MM.1S (cell line): Measurements from ENCODE around the gene HSP90B1.

Experiments used
- DNase-seq: peaks from one replicate; pipeline ENCODE4 v3.0.0-alpha.2; 2015
- H2AFZ ChIP-seq: fragments of 300-600 bp; sonication (generic); 2 replicates; pipeline ENCODE4 v1.6.0; 2016; ENCODE audit warnings: antibody characterized with exemption, low read length
- H3F3A ChIP-seq: fragments of 300-600 bp; sonication (generic); 2 replicates; pipeline ENCODE4 v1.6.1; 2016; ENCODE audit warnings: mild to moderate bottlenecking, antibody characterized with exemption, low read length, moderate library complexity, mixed read lengths; ENCODE audit not compliant: insufficient read depth
- H3K27ac ChIP-seq: fragments of 300-600 bp; sonication (generic); 2 replicates; pipeline ENCODE4 v1.5.1; 2016; ENCODE audit warnings: mild to moderate bottlenecking, low read length
- H3K27me3 ChIP-seq: fragments of 300-600 bp; sonication (generic); replicated peaks from 2 replicates; pipeline ENCODE4 v1.6.0; 2016; ENCODE audit warnings: low read length; ENCODE audit not compliant: insufficient read depth
- H3K36me3 ChIP-seq: fragments of 300-600 bp; sonication (generic); replicated peaks from 2 replicates; pipeline ENCODE4 v1.6.1; 2016; ENCODE audit warnings: mild to moderate bottlenecking, low read length, mixed read lengths; ENCODE audit not compliant: insufficient read depth
- H3K4me1 ChIP-seq: fragments of 300-600 bp; sonication (generic); 2 replicates; pipeline ENCODE4 v1.6.1; 2016; ENCODE audit warnings: low read length, mixed read lengths
- H3K4me2 ChIP-seq: fragments of 300-600 bp; sonication (generic); 2 replicates; pipeline ENCODE4 v1.6.0; 2016; ENCODE audit warnings: low read depth, low read length
- H3K4me3 ChIP-seq: fragments of 300-600 bp; sonication (generic); 2 replicates; pipeline ENCODE4 v1.5.1; 2016; ENCODE audit warnings: low read length, mixed read lengths
- H3K79me2 ChIP-seq: fragments of 300-600 bp; sonication (generic); 2 replicates; pipeline ENCODE4 v1.6.1; 2016; ENCODE audit warnings: mixed run types, low read length, mixed read lengths
- H3K9ac ChIP-seq: fragments of 300-600 bp; sonication (generic); 2 replicates; pipeline ENCODE4 v1.6.1; 2016; ENCODE audit warnings: low read length, mixed read lengths
- H3K9me2 ChIP-seq: fragments of 300-600 bp; sonication (generic); replicated peaks from 2 replicates; pipeline ENCODE4 v1.6.1; 2016; ENCODE audit warnings: mild to moderate bottlenecking, low read length, mixed read lengths; ENCODE audit not compliant: insufficient read depth
- H3K9me3 ChIP-seq: fragments of 300-600 bp; sonication (generic); replicated peaks from 2 replicates; pipeline ENCODE4 v1.6.1; 2016; ENCODE audit warnings: mild to moderate bottlenecking, low read length, mixed read lengths; ENCODE audit not compliant: insufficient read depth
- H4K20me1 ChIP-seq: fragments of 300-600 bp; sonication (generic); 2 replicates; pipeline ENCODE4 v1.6.1; 2016; ENCODE audit warnings: mild to moderate bottlenecking, low read length, moderate library complexity, mixed read lengths; ENCODE audit not compliant: insufficient read depth
- EZH2 ChIP-seq: fragments of 300-600 bp; sonication (generic); optimal IDR thresholded peaks from 2 replicates; pipeline ENCODE3; 2017; ENCODE audit warnings: low read depth, mild to moderate bottlenecking, antibody characterized with exemption, low read length, mixed read lengths
- EZH2phosphoT487 ChIP-seq: fragments of 300-600 bp; sonication (generic); IDR thresholded peaks from 2 replicates; pipeline ENCODE4 v1.6.1; 2018; ENCODE audit warnings: antibody characterized with exemption, low read length
- TF ChIP-seq, protein P1 (sequence below): fragments of 300-600 bp; sonication (generic); IDR thresholded peaks from 2 replicates; pipeline ENCODE4 v1.5.1; 2016; ENCODE audit warnings: antibody characterized with exemption, low read length, mixed read lengths

HSP90B1 gene

DNA sequence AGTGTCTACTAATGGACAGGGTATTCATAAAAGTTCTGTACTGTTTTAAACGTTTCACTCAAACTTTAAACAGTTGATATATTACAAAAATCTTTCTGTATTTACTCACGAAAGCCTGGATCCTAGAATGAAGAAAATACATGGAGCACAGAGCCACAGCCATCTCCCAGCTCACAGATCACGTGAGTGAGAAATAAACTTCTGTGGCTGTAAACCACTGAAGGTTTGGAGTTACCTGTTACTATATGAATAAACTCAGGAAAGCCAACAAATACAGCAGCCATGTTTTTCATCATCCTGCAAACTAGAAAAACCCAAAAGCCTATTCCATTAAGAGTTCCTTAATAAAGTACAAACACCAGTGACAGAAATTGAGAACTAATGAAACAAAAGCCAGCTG, 34.6 kb downstream of the HSP90B1 start:
- Histone ChIP-seq H2AFZ (peak overlapping the region; percentile 93), H3K4me3 (peak overlapping the region; percentile 98), H4K20me1 (no peaks in the 10 kb centered on the region), H3K9me2 (no peaks in the 10 kb centered on the region), H3K9ac (peak overlapping the region; percentile 95), H3K4me1 (peaks cover 17% of the 10 kb centered on the region), H3K27me3 (no peaks in the 10 kb centered on the region), H3F3A (peaks cover 4% of the 10 kb centered on the region), H3K9me3 (no peaks in the 10 kb centered on the region), H3K36me3 (peaks cover 6% of the 10 kb centered on the region; the same call in 1 of the 2 replicates), H3K4me2 (peak overlapping the region; percentile 89), H3K27ac (no peak overlapping the region), H3K79me2 (peaks cover 62% of the 10 kb centered on the region)
- no peak for DNase-seq
- TF ChIP-seq EZH2phosphoT487 (no peak), EZH2 (no peak)
- TF ChIP-seq, protein P1, sequence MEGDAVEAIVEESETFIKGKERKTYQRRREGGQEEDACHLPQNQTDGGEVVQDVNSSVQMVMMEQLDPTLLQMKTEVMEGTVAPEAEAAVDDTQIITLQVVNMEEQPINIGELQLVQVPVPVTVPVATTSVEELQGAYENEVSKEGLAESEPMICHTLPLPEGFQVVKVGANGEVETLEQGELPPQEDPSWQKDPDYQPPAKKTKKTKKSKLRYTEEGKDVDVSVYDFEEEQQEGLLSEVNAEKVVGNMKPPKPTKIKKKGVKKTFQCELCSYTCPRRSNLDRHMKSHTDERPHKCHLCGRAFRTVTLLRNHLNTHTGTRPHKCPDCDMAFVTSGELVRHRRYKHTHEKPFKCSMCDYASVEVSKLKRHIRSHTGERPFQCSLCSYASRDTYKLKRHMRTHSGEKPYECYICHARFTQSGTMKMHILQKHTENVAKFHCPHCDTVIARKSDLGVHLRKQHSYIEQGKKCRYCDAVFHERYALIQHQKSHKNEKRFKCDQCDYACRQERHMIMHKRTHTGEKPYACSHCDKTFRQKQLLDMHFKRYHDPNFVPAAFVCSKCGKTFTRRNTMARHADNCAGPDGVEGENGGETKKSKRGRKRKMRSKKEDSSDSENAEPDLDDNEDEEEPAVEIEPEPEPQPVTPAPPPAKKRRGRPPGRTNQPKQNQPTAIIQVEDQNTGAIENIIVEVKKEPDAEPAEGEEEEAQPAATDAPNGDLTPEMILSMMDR = no peak

DNA sequence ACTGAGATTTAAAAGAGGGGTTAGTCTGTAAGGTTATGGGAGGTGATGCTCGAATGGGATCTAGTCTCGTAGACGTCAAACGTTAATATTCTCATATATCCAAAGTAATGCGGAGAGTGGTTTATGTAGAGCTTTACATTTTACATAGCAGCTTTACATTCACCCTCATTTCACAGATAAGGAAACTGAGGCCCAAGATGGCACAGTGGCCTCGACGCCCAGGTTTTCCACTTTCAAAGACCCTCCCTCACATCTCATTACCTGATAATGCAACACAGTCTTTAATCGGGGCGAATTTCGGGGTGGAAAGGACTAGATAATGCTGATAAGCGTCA, 35.0 kb downstream of the HSP90B1 start:
- DNase-seq = no peak
- peak overlapping the region; percentile 98 for H3K4me3 ChIP-seq
- peak overlapping the region; percentile 93 for H2AFZ ChIP-seq
- H3K27me3 ChIP-seq = no peaks in the 10 kb centered on the region
- no peaks in the 10 kb centered on the region for H3K9me3 ChIP-seq
- peaks cover 4% of the 10 kb centered on the region for H3F3A ChIP-seq
- H4K20me1 ChIP-seq = no peaks in the 10 kb centered on the region
- peaks cover 6% of the 10 kb centered on the region; the same call in 1 of the 2 replicates for H3K36me3 ChIP-seq
- peak overlapping the region; percentile 95 for H3K9ac ChIP-seq
- peaks cover 66% of the 10 kb centered on the region for H3K79me2 ChIP-seq
- peak overlapping the region; percentile 81; the same call in 1 of the 2 replicates for H3K27ac ChIP-seq
- TF ChIP-seq EZH2 = no peak
- no peak for TF ChIP-seq EZH2phosphoT487
- TF ChIP-seq, protein P1 = no peak
- H3K4me1 ChIP-seq = peaks cover 17% of the 10 kb centered on the region
- no peaks in the 10 kb centered on the region for H3K9me2 ChIP-seq
- peak overlapping the region; percentile 89 for H3K4me2 ChIP-seq

DNA sequence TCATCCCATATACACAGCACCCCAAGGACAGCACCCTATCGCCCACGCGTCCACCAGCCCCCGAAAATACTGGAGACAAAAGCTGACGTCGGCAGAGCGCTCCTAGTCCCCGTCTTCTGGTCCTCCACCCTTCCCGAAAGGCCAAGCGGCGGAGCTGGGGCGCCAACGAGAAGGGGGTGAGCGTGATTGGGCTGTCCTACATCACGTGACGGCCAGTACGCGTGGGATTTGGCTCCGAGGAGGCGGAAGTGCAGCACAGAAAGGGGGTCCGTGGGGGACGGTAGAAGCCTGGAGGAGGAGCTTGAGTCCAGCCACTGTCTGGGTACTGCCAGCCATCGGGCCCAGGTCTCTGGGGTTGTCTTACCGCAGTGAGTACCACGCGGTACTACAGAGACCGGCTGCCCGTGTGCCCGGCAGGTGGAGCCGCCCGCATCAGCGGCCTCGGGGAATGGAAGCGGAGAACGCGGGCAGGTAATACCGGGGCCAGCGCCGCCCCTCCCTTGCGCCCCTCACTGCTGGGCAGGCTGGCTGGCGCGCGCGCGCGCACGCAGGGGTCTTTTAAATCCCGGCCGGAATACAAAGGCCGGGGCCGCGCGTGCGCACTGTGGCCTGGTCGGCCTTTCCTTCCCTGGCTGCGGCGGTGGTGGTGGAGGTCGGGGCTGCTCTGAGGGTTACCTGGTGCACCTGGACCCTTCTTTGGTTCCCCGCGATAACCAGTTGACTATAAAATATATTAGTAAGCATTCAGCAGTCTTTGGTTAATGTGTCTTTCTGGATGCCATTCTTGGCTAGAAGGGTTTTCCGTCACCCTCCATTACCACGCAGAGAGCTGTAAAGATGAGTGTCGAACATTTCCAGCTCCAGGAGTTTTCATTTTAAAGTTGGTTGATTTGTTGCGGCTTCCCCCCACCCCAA, 35.6 kb downstream of the HSP90B1 start, which contains the start of gene TDG:
TSS of gene TDG (plus strand) at position 283 of the 915 bp plus-strand sequence. CDS start at position 449, 166 bp downstream.
- H3K79me2 ChIP-seq = peaks cover 72% of the 10 kb centered on the region
- no peaks in the 10 kb centered on the region; the same call in 1 of the 2 replicates for H4K20me1 ChIP-seq
- no peaks in the 10 kb centered on the region for H3K9me3 ChIP-seq
- no peaks in the 10 kb centered on the region for H3K27me3 ChIP-seq
- peaks cover 17% of the 10 kb centered on the region for H3K4me1 ChIP-seq
- H3K4me2 ChIP-seq = peak within 1 kb of the TSS; percentile 89
- H3K36me3 ChIP-seq = peaks cover 6% of the 10 kb centered on the region; the same call in 1 of the 2 replicates
- TF ChIP-seq, protein P1 = peak; percentile 19; the same call in 1 of the 2 replicates
- no peak for TF ChIP-seq EZH2phosphoT487
- peak within 1 kb of the TSS; percentile 98 for H3K4me3 ChIP-seq
- H3K9ac ChIP-seq = peak within 1 kb of the TSS; percentile 95
- no peaks in the 10 kb centered on the region for H3K9me2 ChIP-seq
- peak; percentile 98 for DNase-seq
- peak within 1 kb of the TSS; percentile 81; the same call in 1 of the 2 replicates for H3K27ac ChIP-seq
- peaks cover 4% of the 10 kb centered on the region for H3F3A ChIP-seq
- H2AFZ ChIP-seq = peak within 1 kb of the TSS; percentile 93
